Hematopoietic multipotent progenitor cell treated with erythropoietin and hydrocortisone succinate and interleukin-3 and kit ligand, for 6 days (in vitro differentiated cells): ENCODE results near the gene GRIP1.

ENCODE experiments used
- DNase-seq: peaks from one replicate; pipeline ENCODE4 v3.0.0-alpha.2; 2015

Gene GRIP1

DNA sequence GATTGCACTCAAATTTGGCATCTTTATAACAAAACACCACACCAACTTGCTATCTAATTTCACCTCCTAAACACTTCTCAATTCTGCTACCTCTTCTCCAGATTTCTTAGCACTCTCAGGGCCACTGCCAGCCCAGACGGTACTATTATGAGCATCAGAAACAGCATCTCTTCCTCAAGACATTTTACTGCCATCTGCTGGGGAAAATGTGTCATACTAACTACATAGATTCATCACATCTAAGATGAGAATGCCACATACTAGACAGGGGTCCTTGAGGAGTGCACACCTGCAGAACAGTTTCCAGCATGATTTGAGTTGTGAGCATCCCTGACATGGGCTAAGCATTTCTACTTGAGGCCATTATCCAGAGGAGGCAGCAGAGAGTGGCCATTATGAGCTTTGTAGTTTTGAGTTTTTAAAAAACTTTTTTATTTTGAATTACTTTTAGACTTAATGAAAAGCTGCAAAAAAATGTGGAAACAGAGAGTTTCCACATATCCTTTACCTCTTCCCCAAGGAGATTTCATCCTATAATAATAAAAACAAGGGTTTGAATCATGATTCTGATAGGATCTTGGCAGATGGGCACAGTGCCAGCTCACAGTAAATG, 15.1 kb upstream of the GRIP1 start:
- DNase-seq: peak; percentile 81

DNA sequence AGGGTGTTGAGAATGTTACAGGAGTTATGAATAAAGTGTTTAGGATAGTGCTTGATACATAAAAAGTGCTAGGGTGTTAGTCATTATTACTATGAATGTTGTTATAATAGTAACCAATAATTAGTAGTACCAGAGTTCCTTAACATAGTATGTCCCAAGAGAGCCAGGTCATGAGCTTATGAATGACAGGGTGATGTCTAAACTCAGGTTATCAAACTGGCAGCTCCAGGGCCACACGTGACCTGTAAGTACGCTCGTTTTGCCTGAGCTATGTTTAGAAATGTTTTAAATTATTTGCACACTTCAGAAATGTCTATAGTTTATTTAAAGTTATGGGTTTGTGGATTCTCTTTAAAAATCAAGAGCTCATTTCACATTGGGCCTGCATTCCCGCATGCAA, 14.1 kb upstream of the GRIP1 start:
- DNase-seq: no peak

DNA sequence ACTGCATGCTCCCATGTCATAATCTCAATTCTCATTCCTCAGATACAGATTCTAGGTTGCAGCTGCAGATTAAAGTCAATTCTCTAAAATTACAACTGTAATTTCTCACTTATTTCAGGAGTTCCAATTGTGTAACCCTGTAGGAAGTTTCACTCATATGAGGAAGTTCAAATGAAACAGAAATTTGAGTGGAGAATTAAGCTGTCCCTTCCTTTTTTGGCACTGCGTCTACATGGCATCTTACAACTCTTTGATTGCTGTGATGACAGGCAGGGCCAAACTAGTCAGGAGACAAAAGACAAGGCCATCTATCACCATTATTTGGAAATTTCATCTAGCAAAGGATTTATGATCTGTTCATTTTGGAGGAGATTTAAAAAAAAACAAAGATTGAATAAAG, 13.3 kb upstream of the GRIP1 start:
- DNase-seq: peak; percentile 9

DNA sequence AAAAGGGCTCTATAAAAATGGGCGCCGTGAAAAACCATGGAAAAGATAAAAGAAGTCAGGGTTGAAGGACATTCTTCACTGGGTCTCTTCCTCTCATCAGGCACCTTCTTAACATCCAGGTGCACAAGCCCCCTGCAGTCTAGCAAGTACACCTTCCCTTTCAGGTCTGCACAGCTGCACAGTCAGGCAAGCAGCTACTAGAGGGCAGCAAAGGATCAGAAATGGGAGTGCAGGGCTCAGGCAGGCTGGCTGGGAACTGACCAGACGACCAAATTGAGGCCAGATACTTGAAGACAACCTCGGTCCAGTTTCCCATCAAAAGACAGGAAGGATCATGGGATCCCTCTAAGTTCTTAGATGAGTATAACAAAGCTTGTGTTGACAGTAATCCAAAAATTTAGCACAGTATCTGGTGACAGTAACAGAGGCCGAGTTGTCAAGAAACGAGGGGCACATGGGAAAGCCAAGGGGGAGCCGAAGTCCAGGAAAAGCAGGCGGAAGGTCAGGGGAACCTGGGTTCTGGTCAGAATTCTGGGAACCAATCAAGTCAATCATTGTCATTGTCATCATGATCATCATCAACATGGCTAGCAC, 10.1 kb upstream of the GRIP1 start:
- DNase-seq: peak; percentile 58

DNA sequence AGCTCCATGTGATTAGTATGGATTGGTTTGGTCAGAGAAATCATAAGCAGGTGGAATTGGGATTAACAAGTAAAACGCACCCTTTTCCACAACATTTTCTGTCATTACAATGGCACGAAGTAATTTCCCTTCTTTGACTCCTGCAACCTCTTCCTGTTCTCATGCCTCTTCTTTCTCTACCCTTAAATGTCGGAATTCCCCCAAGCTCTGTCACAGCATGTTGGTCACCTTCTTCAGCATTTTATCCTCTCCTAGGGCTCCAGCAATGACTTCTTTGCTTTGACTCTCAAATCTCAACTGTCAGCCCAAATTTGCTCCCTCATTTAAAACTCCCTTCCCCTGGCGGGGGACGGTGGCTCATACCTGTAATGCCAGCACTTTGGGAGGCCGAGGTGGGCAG, 5.3 kb upstream of the GRIP1 start:
- no peak for DNase-seq

DNA sequence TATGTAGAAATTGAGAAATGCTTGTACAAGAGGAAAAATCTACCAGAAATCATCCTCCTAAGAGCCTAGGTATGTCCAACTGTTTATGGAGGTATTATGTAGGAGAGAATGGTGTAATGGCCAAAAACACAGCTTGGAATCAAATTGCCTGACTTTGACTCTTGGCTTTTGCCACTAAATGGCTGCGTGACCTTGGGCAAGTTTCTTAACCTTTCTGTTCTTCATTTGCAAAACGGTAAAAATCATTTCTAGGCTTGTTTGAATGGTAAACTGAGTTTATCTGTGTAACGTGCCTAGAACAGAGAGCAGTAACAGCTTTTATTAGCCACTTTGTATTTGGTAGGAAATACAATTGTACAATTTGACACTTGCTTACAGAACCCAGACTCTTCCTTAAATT, 4.9 kb upstream of the GRIP1 start:
- no peak for DNase-seq

DNA sequence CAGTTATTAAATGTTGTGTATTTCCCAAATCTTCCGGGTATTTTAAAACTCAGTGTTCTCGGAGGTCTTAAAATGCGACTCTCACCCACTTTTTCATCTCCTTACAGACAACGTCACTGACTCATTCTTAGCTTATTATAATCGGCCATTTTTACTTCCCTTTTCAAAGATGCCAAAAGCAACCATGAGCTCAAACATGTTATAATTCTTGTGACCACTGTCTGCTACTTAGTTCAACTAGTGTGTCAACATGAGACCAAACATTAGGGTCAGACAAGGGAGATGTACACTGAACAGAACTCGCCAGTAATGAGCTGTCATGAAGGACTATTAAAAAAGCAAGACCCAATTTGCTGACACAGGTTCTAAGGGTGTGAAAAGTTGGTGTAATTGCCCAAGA, 4.2 kb upstream of the GRIP1 start:
- DNase-seq: no peak

DNA sequence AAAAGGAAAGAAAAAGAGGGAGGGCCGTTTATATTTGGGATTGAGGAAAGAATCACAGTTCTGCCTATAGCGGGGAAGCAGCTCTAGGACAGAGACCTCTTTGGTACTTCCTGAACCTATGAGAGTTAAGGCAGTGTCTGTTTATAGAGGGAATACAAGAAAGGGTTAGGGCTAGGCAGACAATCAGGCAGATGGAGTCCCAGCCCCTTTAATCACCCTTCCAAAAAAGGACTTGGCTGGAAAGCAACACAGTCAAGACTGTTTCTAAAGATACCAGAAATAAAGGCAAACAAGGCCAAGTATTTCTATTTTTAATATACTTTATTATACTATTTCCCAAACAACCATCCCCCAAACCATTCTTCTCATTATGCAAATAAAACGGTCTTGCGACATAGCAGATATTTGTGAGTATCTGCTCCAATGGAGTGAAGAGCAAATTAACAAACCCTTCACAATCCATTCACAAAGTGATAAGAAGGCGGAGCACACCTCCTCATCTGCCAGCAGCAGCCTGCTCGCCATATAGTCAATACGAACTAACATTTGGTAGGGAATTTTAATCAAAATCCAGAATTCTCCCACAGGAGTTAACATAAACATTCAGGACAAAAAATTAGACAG, 697 bp upstream of the GRIP1 start:
- no peak for DNase-seq

DNA sequence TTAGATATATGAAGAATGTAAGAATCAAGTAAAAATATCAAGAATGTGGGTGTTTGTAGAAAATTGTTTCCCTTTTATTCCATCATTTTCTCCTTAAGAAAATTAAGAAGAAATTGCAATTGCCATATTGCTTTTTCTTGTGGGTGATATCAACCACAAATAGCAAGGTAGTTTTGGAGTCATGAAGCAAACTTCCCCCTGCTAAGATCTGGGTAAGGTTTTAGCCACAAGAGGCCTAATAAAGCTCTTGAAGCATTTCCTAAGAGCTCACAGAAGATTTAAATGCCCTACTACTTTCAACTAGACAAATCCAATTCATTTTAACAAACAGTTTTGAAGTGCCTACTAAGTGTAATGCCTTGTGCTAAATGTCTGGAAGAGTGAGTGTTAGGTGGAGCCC, 2.6 kb downstream of the GRIP1 start:
- no peak for DNase-seq

DNA sequence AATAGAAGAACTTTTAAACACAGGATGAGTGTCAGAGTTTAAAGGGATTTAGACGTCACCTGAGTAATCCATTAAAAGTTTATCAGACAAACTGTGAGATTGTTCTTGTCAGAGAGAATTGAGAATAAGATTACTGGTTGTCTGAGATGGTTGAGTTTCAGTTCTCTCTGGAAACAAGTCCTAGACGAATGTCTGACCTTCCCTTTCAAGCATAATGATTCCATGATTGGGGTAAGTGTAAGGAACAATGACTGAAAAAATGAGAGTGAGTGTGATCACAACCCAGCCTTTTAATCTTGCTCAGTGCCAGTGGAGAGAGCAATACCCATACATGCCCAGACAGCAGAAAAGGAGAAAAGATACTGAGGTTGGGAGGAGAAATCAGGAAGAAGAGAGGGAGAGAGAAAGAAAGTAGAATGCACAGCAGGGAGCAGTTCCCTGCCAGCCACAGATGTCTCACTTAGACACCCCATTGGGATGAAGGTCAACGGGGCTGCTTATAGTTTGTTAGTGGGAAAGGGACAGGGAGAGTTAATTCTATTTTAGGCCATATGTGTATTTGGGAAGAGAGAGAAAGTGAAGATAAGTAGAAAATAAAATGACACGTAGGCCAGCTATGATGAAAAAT, 4.3 kb downstream of the GRIP1 start:
- DNase-seq: no peak

DNA sequence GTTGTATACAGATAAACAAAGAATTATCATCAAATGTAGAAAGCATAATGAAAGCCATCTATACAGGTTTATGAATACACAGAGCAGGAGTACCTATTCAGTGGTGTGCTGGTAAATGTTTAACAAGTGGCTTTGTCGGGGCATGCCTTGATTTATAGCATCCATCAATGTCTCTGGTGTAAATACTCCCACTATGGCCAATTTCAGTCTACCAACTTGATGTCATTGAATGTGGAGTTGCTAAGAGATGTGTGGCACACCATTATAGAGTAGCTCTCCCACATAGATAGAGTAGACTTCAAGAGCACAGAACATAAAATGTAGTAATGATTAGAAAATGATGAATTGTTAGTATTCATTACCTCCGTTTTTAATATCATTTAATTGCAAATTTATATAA, 9.3 kb downstream of the GRIP1 start:
- DNase-seq: no peak

DNA sequence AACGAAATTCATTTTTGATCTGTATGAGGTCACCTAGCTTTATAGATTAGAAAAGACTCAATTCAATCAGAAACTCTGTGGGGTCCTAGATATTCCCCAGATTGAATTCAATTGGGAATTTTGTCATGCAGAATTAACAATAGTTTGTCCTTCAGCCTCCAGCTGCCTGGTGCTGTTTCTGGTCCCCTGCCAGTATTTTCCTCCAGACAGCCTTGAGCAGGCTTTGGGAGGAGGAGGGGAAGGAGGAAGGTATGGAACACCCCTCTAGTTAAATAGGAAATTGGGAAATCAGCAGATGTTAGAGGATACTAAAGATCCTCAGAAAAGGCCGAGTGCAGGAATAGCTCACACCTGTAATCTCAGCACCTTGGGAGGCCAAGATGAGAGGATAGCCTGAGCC, 10.6 kb downstream of the GRIP1 start:
- no peak for DNase-seq

DNA sequence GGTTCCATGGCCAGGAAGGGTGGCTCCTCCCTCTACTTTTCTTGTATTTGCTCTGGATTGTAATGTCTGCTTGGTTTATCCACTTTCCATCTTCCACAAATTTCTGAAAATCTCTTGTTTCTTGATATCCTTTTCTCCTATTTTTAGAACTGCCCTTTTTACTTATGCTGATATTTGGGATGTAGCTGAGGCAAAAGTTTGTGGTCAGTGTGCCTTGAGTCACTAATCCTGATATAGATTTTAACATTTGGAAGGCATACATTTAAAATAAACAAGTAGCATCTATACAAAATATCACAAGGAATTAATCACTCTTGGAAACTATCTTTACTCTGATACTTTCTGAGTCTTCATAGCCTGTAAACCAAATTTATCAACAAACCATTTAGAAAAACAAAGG, 11.0 kb downstream of the GRIP1 start:
- DNase-seq: no peak

DNA sequence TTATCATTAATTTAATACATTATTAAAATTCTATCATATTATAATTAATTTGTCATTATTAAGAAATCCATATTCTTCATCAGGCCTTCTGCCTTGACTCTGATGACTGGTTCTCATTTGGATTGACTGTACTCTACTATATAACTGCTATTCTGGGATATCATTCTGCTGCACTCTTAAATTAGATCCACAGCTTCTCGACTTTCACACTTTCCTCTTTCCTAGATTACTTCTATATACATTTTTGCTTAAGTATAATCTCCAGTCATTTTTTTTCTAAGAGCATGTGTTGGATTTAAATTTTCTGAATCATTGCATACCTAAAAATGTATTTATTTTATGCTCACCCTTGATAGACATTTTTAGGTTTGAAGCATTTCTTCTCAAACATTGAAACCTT, 12.4 kb downstream of the GRIP1 start:
- no peak for DNase-seq

DNA sequence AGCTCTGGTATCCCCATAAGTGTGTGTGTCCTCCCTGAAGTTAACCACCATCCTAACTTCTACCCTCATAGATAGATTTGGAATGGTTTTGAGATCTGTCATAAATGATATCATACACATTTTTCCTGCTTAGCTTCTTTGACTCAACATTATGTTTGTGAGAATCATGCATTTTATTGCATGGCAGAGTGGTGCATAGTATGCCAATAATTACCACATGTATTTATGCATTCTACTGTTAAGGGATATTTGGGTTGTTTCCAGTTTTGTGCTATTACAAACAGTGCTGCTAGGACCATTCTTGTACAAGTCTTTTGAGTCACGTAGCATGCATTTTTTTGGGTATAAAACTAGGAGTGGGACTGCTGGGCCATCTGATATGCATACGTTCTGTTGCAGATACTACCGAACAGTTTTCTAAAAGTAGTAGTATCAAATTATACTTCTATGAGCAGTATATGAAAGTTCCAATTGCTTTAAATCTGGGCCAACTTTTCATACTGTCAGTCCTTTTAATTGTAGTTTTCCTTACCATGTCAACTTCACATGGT, 13.4 kb downstream of the GRIP1 start:
- no peak for DNase-seq

DNA sequence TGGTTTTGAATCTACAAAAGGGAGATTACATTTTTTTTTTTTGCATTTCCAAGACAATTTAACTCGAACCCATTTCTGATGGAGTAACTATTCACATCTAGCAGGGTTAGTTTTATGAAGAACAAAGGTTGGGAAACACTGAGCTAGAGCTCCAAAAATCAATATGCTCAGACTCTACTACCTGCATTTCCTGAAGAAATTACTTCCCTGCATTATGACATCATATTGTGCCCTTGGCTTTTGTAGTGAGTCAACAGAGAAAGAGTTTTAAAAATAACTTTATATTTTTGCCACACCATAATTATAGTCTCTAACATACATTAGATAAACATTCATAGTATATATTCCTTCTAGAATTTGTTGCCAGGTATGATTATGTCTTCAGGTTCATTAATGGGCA, 14.8 kb downstream of the GRIP1 start:
- no peak for DNase-seq

DNA sequence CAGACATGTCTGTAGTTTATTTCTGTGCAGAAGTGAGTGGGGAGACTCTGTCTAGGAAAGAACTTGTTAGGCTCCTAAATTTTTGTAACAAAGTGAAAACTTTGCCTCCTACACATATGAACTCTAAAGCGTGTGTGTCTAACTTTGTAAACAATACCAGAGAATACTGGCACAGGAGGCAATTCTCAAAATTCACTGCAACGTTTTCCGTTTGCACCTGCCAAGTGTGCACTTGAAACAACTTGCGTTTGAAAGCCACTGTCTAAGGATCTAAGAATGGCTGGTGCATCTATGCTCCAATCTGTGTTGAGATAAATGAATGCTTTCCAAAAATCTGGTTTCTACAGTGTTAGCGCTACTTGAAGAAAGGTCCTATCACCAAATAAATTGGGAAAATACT, 15.3 kb downstream of the GRIP1 start:
- no peak for DNase-seq

DNA sequence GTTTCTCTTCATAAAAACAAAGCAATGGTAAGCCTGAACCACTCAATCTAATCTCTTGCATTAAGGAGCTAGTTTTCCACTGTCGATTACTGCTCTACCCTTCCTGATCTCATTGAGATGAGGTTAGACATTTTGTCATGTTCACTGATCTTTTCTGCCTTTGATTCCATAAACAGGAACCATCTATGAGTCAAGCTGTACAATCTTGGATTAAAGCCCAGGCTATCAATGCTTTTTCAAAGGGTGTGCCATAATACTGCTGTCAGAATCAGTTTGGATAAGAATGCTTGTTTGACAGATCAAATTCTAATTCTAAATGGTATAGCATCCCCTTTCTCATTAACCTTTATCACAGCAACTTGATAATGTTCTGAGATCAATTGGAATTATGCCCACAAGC, 16.1 kb downstream of the GRIP1 start:
- peak; percentile 2 for DNase-seq

DNA sequence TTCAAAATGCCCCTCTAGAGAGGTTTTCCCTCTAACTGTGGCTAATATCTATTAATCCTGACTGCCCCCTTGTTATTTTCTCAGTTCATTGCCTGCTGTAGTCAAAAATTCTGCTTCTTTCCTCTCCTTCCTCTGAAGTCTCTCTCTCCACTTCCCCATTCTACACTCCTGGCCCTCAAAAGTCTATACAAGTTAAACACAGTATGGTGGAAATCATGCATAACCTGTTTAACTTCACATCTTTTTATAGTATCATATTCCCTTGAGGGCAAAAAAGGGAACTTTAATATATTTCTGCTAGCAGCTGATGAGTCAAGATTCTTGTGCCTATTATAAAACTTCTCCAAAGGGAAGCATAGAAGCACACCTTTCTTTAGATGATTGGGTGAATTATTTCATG, 16.7 kb downstream of the GRIP1 start:
- no peak for DNase-seq

DNA sequence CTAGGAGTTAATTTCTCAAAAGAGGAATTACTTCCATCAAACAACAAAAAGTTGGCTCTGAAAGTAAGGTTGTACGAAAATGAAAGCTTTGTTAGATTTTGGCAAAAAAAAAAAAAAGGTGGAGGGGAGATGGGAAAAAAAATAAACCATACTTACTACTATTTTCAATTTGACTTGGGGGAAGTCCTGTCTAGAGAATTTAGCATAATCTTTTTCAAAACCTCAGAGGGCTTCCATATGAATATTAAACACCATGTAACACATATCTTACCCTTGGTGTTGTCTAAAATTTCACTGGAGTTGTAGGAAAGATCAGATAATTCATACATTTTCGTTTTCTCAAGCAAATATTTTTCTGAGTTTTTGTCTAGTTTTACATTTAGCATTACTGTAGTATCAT, 17.5 kb downstream of the GRIP1 start:
- DNase-seq: no peak

DNA sequence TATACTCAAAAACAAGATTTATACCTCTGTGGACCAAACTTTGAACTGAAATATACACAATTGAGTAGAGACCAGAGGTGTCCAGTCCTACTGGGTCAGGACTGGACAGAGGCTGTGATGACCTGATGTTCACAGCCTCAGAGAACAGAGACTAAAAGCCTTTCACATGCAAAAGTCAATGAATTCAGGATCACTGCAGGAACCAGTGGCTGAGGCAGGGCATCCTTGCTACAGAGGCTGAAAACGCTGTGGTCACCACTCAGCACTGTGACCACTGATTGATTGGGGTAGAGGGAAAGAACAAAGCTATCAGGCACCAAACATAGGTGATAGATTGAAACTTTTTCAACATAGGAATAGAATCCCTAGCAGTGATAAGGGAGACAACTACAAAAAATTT, 25.1 kb downstream of the GRIP1 start:
- no peak for DNase-seq

DNA sequence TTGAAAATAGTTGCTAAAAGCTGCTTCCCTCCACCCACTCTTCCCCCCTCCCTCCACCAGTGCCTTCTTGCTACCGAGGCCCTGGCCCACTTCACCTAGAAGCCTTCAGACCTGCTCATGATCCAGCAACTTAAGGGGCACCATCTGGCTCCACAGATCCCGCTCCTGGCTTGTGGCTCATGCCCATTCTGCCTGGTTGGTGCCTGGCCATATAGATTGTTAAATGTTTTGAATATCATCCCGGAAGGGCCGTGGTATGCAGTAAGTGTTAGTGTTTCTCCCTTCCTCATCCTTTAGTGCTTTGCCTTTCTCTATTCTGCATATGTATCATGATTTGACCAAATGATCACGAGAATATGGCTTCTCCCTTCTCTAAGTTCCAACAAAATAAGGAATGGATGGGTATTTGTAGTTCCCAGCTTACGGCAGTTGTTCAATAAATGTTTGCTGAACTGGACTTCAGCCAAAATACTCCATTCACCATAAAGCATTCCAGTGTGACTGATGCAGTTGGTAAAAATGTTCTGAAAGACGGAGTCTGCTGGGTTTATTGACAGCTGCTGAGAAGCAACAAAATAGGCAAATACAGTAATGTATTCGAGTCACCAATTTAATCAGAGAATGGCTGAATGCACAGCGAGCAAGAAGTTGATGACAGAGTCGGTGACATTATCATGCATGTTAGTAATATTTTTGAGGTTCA, 30.7 kb downstream of the GRIP1 start:
- DNase-seq: no peak

DNA sequence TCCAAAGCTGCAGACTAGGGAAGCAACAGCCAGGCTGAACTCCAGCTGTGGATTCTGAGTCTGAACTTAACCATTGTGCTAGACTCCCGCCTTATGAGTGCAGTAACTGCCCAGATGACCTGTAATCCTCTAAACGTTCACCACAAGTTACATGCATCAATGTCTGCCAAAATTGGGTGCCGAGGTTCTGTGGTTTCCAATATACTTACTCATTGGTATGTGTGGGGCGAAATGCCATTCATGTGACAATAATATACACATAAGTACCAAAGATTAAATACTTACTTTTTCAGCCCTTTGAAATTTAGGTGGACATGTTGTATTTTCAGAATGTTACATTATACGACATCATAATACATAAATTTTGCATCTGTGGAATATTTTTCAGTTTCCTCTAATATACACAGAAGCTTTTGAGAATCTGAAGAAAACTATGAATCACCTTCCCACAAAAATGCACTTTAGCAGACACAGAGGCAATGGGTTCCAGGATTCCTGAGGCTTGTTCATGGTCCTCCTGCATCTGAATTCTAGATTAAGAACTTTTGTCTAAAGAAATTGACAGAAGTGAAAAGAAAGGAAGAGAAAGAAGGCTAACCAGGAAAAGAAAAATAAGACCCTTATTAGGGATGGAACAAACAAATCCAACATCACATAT, 31.7 kb downstream of the GRIP1 start:
- no peak for DNase-seq
